ENCODE results near the gene TGFBR3. TPM values are rescaled to one million over a fixed set of nuclear protein-coding genes. Genes with fewer than 3 reads are reported as not detected.

The TGFBR3 gene
- total and polyA plus RNA-seq, 2 of the 8 experiments (the other 6 are each of a cell fraction or from before 2014, with no cell fraction given) = 2.0 to 6.1 TPM

- TF ChIP-seq CHD7 (IDR thresholded peaks at IDR 0.05; ENCODE audit: insufficient replicate concordance, low read length) (no peak), KDM1A (IDR thresholded peaks at IDR 0.05; ENCODE audit: borderline replicate concordance, low read length) (no peak), TAF1 (IDR thresholded peaks at IDR 0.05; ENCODE audit: low read depth, low read length) (no peak), ATF2 (IDR thresholded peaks at IDR 0.05; ENCODE audit: low read length) (no peak), MAX (IDR thresholded peaks at IDR 0.05) (no peak), TCF12 (IDR thresholded peaks at IDR 0.05; ENCODE audit: low read depth, low read length) (no peak), CHD1 (IDR thresholded peaks at IDR 0.05; ENCODE audit: low read depth, low read length) (no peak)
- TF ChIP-seq, protein P1, sequence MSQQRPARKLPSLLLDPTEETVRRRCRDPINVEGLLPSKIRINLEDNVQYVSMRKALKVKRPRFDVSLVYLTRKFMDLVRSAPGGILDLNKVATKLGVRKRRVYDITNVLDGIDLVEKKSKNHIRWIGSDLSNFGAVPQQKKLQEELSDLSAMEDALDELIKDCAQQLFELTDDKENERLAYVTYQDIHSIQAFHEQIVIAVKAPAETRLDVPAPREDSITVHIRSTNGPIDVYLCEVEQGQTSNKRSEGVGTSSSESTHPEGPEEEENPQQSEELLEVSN (IDR thresholded peaks at IDR 0.05) = no peak
These were observed 98.0 kb downstream of the TGFBR3 start (continued) for GRCh38 chr1:91787919-91788318.

Measured in H1 (cell line).